ENCODE measurements around the gene GGT7.
"Not testable (repeated sequence)": the region's sequence is repeated elsewhere in the genome, so short reads cannot be mapped to it uniquely, and the experiment has no call there.

GGT7 gene

GRCh38 chr20:34883087-34883688 lies 10.5 kb upstream of the GGT7 start:
- DNase-seq (ENCODE audit: low read depth in 1 of 2, low spot score in 1 of 2) = no peak

DNA sequence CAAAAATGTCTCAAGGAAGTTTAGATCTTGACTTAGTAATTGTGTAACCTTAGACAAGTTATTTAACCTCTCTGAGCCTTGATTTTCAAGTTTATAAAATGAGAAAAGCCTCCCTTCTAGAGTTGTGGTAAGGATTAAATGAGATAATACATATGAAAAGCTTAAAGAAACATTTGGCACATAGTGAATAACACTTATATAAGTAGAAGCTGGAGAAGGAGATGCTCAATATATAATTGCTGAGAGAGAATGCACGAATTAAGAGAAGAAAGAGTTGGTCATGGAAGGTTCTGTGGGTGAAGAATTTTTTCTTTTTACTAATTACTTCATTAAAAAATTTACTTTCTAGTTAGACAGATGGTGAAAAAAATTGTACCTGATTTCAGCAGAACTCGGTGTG lies 9.0 kb upstream of the GGT7 start:
- no peak for DNase-seq (ENCODE audit: low read depth in 1 of 2, low spot score in 1 of 2)

GRCh38 chr20:34880971-34881370 lies 8.3 kb upstream of the GGT7 start:
- not testable (repeated sequence) for DNase-seq (ENCODE audit: low read depth in 1 of 2, low spot score in 1 of 2)

- DNase-seq (ENCODE audit: low read depth in 1 of 2, low spot score in 1 of 2) = no peak
Observed at GRCh38 chr20:34880215-34880850, 7.7 kb upstream of the GGT7 start.

DNA sequence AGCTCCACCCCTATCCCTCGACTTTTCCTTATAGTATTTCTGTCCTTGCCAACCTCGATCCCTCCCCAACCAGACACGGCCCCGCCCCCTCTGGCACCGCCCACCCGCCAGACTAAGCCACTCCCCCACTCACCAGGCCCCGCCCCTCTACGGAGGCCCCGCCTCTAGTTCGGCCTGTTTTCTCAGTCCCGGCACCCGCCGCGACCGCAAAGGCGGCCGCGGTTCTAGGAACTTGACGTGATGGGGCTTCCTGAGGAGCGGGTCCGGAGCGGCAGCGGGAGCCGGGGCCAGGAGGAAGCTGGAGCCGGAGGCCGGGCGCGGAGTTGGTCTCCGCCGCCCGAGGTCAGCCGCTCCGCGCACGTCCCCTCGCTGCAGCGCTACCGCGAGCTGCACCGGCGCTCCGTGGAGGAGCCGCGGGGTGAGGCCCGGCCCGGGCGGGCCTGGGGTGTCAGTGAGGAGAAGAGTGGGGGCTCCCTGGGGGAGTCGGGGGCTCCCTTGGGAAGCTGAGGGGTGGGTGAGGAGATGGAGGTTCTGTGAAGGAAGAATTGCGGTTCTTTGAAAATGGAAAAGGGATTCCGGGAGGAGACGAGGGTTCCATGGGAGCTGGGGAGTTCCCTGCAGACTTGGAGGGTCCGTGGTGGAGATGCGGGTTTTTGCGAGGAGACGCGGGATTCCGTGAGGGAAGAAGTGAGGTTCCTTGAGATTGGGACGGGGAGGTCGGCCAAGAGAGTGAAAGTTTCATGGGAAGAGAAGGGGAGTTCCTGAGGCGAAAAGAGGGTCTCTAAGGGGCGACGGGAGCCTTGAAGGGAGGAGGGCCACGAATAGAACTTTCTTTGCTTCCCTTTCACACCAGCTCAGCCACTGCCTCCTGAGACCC lies 4.0 kb upstream of the GGT7 start, which contains the start of gene ACSS2:
TSS of gene ACSS2 (plus strand) at position 207 of the 877 bp plus-strand sequence. CDS start at position 241, 34 bp downstream.
- peak; percentile 94 to 97 for DNase-seq (ENCODE audit: low read depth in 1 of 2, low spot score in 1 of 2)

DNA sequence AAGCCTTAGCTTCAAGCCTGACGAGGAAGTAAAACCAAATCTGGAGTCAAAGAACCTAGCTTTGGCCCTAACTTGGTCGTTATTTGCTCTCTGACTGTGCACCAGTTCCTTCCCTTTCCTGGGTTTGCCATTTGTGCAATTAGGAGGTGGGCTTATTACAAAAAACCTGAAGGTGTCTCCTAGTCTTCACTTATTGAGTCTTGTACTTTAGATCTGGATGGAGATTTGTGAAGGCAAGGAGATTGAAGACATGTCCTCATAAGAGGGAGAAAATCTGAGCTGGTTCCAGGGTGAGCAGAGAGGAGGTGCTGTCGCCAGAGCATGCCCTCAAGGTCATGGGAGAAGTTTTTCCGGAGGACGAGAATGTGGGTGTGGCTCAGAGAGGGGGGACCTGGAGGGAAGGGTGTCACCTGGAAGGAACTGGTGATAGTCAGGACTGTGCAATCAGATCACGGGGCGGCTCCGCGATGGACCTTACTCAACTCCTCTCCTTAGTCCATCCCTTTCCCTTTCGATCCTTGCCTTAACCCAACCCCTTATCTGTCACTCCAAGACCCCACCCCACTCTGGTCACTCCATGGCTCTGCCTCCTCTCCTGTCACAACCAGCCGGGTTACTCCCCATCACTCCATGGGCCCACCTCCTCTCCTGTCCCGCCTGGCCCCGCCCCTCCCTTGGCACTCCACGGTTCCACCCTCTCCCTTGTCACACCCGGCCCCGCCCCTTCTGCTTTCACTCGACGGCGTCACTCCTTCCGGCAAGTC lies 3.2 kb upstream of the GGT7 start:
- DNase-seq (ENCODE audit: low read depth in 1 of 2, low spot score in 1 of 2) = no peak

DNA sequence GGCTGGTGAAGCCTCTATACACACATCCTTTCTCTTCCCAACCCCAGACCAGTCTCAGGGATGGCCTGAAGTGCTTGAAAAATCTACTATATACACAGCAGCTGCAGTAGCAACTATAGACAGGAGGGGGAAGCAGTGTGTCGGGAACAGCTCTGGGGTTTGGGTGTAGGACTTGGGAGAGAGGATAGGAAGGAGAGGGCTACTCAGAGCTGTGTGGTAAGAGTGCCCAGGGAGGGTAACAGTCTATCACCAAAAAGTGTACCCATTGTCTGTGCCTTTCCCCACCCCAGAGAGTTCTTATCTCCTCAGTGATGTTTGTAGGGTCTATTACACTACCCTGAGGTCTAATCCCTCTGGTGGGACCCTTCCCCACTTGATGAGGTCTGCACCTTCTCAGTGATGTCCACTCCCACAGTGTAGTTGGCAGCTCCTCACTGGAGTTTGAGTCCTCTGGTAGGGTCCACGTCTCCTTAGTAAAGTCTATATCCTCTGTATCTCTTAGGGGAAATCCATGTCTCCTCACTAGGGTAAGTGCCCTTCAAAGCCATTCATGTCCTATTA lies 1.5 kb upstream of the GGT7 start:
- DNase-seq (ENCODE audit: low read depth in 1 of 2, low spot score in 1 of 2) = peak in 1 of 2 donors; percentile 40

DNA sequence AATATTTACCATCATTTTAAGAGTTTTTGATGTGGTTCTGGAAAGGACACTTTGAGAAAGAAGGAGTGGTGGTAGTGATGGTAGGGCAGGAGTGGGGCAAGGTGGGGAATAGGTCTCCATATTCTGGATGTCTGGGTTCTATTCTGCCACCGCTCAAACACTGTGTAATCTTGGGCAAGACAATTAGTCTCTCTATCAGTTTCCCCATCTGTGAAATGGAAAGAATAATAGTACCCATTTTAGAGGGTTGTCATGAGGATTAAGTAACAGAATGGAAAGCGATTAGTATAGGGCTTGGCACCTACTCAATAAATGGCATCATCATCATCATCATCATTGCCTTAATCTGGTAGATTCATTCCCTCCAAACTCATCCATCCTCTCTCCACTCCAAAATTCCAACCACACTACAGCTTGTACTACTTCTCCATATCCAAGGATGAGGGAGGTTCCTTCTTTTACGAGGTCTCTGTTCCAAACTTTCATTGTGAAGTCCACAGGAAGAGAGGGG lies 982 bp upstream of the GGT7 start:
- no peak for DNase-seq (ENCODE audit: low read depth in 1 of 2, low spot score in 1 of 2)

DNA sequence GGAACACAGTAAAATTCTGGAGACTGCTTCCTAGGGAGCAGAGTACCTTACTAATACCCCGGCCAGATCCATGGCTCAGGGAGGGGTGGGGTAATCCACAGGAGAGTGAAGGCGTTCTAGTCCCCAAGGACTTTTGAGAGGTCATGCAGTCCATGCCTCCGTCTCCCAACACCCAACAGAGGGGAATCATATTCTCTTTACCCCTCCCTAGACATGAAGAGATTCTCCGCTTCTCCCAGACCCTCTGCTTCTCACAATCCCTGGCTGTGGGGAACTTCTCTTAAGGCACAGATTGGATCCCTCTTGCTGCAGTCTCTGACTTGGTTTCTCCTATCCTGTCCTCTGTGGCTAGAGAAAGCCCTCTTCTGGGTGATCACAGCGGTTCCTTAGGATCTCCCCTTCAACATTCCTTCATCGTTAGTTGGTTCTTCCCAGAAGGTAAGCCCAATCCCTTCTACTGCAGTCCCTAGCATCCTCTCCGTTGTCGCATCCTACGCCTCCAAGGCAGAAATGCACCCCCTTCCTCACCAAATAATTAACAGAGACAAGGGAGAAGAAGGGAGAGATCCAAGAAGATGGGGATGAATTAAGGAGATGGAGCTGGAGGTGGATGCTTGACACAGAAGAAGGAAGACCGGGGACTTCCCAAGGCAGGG lies 562 bp downstream of the GGT7 start:
- no peak for DNase-seq (ENCODE audit: low read depth in 1 of 2, low spot score in 1 of 2)

DNA sequence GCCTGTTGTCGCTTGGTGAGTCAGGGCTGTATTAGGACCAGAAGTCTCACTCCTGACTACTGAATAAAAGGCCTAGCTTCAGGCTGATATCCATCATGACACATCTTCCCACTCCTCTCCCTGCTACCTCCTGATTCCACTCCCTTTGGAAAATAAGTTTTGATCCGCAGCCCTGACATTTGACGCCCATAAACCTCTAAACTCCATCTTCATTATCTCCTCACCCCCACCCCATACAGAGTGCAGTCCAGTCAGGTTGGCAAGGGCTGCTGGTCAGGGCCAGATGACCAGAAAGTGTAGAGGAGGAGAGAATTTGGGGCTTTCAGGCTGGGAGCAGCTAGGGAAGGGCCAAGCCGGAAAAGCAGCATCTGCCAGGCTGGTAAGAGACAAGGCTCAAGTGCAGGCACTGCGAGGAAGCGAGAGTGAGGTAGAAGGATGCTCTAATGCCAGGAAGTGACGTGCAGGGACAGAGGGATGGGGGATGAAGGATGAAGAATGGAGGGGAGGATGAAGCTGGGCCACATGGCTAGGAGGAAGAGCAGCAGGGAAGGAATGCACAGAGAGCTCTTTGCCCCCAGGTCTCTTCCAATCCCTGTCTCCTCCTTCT lies 1.2 kb downstream of the GGT7 start:
- no peak for DNase-seq (ENCODE audit: low read depth in 1 of 2, low spot score in 1 of 2)

GRCh38 chr20:34864216-34864615 lies 8.4 kb downstream of the GGT7 start:
- no peak for DNase-seq (ENCODE audit: low read depth in 1 of 2, low spot score in 1 of 2)

DNA sequence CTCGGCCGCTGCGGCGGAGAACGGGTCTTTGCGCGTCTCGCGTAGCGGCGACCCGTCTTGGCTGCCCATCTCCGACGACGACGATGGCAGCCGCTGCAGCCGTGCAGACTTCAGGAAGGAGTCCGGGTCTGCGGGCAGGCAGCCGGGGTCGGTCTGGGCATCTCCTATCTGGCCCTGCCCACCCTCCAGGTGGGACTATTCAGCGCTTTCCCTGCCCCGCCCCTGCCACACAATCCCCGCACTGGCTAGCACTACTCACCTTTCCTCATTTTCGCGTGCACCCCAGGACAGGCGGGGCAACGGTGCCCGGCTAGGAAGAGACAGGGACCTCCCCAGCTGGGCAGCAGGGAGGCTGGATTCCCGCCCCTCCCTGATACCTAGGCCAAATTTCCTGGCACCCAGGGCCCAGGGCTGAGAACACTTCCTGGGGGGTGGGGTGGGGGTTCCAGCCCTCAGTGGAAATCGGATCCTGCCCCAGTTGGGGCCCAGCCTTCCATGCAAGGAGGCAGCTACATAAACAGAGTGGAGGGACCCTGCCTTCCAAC lies 9.2 kb downstream of the GGT7 start:
- no peak for DNase-seq (ENCODE audit: low read depth in 1 of 2, low spot score in 1 of 2)

GRCh38 chr20:34862724-34863123 lies 9.9 kb downstream of the GGT7 start:
- no peak for DNase-seq (ENCODE audit: low read depth in 1 of 2, low spot score in 1 of 2)

DNA sequence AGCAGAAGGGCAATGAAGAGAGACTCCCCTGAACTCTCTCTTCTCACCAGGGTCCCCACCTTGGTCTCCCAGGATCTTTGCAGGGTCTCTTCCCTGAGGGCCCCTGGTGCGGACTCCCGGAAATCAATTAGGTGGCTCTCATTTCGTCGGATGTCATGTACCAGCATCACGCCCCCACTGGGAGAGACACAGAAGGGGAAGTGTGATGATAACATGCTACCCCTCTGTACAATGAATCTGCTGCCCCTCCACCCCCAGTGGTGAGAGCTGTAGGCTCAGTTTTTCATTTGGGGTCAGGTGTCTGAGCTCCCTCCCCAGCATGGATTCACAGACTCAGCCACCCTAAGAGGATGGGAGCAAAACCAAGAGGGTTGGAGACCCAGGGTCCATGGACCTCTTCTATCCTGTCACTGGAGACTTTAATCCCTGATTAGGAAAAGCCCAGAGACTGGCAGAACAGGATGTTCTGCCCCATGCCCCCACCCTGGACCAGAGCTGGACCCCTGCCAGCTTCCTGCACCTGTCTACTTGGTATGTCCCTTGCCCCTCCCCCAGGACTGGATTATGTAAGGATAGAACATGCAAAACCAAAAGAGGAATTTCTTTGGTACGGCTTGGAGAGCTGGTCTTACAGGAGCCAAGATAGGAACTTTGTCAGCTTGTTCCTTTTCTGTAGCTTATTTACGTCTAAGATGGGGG lies 11.1 kb downstream of the GGT7 start:
- DNase-seq (ENCODE audit: low read depth in 1 of 2, low spot score in 1 of 2) = no peak

- no peak for DNase-seq (ENCODE audit: low read depth in 1 of 2, low spot score in 1 of 2)
Observed at GRCh38 chr20:34859826-34860545, 12.7 kb downstream of the GGT7 start.

DNA sequence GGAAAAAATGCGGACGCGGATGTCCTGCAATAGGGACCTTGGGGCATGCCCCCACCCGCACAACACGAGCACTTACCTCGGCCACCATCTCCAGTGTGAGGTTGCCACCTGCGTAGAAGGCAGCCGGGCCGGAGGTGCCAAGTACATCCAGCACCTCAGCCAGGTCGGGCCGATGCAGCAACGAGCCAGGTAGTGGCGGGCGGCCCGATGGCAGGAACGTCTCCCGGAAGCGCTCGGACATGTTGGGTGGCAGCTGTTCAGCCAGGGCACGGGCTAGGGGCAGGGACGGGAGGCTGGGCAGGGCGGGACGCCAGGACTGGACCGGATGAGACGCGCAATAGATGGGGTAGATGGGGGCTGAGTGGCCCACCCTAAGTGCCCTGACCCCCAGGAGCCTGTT lies 13.3 kb downstream of the GGT7 start:
- no peak for DNase-seq (ENCODE audit: low read depth in 1 of 2, low spot score in 1 of 2)

DNA sequence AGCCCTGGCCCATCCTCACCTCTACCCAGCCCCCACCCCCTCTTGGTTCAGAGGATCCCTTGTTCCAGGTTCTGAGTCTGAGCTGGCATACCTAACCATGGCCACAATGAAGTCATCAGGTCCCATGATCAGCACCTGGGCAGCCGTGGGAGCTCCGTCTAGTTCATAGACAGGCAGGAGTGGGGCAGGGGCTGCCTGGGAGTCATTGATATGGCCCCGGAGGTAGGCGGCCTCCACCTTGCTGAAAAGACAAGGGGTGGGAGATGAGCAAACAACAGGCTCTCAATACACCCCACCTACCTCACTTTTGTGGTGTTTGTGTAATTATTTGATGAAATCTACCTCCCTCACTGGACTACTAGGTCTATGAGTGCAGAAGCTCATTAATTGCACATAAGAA lies 20.4 kb downstream of the GGT7 start:
- DNase-seq (ENCODE audit: low read depth in 1 of 2, low spot score in 1 of 2) = no peak

DNA sequence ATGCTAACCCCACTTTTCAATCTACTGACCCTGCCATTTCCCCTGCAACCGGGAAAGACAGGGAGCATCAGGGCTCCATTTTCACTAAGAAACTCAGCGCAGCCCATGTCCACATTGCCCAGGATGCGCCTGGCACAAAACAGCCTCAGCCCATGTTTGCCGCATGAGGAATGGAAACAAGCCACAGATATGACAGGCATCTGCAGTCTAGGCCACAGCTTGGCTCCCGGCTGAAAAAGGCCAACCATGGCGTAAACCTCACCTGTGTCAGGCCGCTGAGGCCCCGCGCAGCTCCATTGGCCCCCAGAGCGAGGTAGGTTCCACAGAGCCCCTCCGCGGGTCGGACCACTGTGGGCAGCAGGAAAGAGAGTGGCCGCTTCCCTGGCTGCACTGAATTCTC lies 21.7 kb downstream of the GGT7 start:
- no peak for DNase-seq (ENCODE audit: low read depth in 1 of 2, low spot score in 1 of 2)
